HepG2 (cell line): ENCODE measurements around the gene ATP2B3. TPM values are rescaled to one million over a fixed set of nuclear protein-coding genes. Genes with fewer than 3 reads are reported as not detected.

Source experiments
- ATAC-seq: fragments of 200-7000 bp; cut with Tn5 transposase; 3 replicates; pipeline ENCODE4 v1.9.1; 2020; ENCODE audit warnings: mild to moderate bottlenecking, moderate library complexity
- BruUV-seq: library from RNA; stranded (reverse); fragments of 400-500 nt; replicated peaks from 2 replicates; lab custom pipeline; 2021; lab: Mats Ljungman, UMichigan
- CTCF ChIA-PET: fragments of 300-600 bp; formaldehyde crosslinking; extraction: SDS; loops from one replicate; lab custom pipeline; 2021; ENCODE audit warnings: low total read pairs, inconsistent platforms, low intra/inter-chr PET ratio; lab: Yijun Ruan, JAX
- POLR2A ChIA-PET: fragments of 350-600 bp; sonication (Branson Sonifier 250); formaldehyde crosslinking; loops from one replicate; lab custom pipeline; 2020; ENCODE audit warnings: antibody characterized with exemption, inconsistent platforms; lab: Yijun Ruan, JAX
- DNase-seq: peaks from one replicate; pipeline ENCODE4 v3.0.0-alpha.2; 2015; ENCODE audit warnings: low spot score
- FAIRE-seq: peaks from 3 replicates; lab custom pipeline; 2011; peaks lifted over from hg19 to GRCh38; lab: Jason Lieb, UNC
- H2AFZ ChIP-seq: one replicate; pipeline ENCODE4 v1.6.1; 2011; ENCODE audit warnings: low read length, inconsistent platforms
- H3K27ac ChIP-seq: fragments of 300-600 bp; 3 replicates; pipeline ENCODE4 v1.8.0; 2011; ENCODE audit warnings: mixed run types, mild to moderate bottlenecking, mixed read lengths, low read length, inconsistent platforms; ENCODE audit not compliant: insufficient read depth; ENCODE audit errors: extremely low read length
- H3K27me3 ChIP-seq, 2 experiments: fragments of 200-600 bp in 1 of 2; 2 replicates in 1 of 2; 3 replicates in 1 of 2; pipeline versions ENCODE4 v1.6.0 to v1.8.0; 2011; ENCODE audit warnings: low read length in 2 of 2, mild to moderate bottlenecking in 2 of 2, moderate library complexity in 2 of 2, inconsistent platforms in 1 of 2; ENCODE audit not compliant: insufficient read depth in 2 of 2, control insufficient read depth in 1 of 2
- H3K36me3 ChIP-seq, 2 experiments: fragments of 200-600 bp in 1 of 2; replicated peaks in 1 of 2; 2 replicates in 1 of 2; 3 replicates in 1 of 2; pipeline versions ENCODE4 v1.5.1 to v1.8.0; 2011; ENCODE audit warnings: low read length in 2 of 2, inconsistent platforms in 1 of 2; ENCODE audit not compliant: insufficient read depth in 2 of 2, control insufficient read depth in 1 of 2
- H3K4me1 ChIP-seq: 2 replicates; pipeline ENCODE4 v1.5.1; 2012; ENCODE audit warnings: low read length, inconsistent platforms; ENCODE audit not compliant: insufficient read depth
- H3K4me2 ChIP-seq: 2 replicates; pipeline ENCODE4 v1.6.0; 2011; ENCODE audit warnings: low read depth, low read length, inconsistent platforms
- H3K4me3 ChIP-seq, 3 experiments: fragments of 200-600 bp in 1 of 3; sonication (generic), shearing (Covaris generic) in 1 of 3; replicated peaks in 1 of 3; 2 replicates each; pipeline ENCODE4 v1.5.1; 2011 to 2016; ENCODE audit warnings: low read length in 3 of 3, inconsistent platforms in 2 of 3, low read depth in 2 of 3, mild to moderate bottlenecking in 2 of 3, control low read depth in 1 of 3, mixed read lengths in 1 of 3; ENCODE audit not compliant: insufficient read depth in 1 of 3
- H3K79me2 ChIP-seq: one replicate; pipeline ENCODE4 v1.6.1; 2011; ENCODE audit warnings: low read length, inconsistent platforms; ENCODE audit not compliant: insufficient read depth
- H3K9ac ChIP-seq: 2 replicates; pipeline ENCODE4 v1.6.0; 2011; ENCODE audit warnings: mild to moderate bottlenecking, low read depth, low read length, inconsistent platforms; ENCODE audit not compliant: insufficient read depth
- H3K9me3 ChIP-seq: 2 replicates; pipeline ENCODE4 v1.5.1; 2012; ENCODE audit warnings: mild to moderate bottlenecking, low read length
- H4K20me1 ChIP-seq: 2 replicates; pipeline ENCODE4 v1.6.0; 2011; ENCODE audit warnings: inconsistent platforms, mild to moderate bottlenecking, low read length, moderate library complexity; ENCODE audit not compliant: insufficient read depth
- CEBPG ChIP-seq: IDR thresholded peaks from 2 replicates; pipeline ENCODE4 v1.6.1; 2016
- CSRNP2 ChIP-seq: sonication (generic); formaldehyde crosslinking; conservative IDR thresholded peaks from 2 replicates; pipeline ENCODE4 v1.8.0; 2022; ENCODE audit warnings: low read depth, missing genetic modification reagents
- ETV5 ChIP-seq: IDR thresholded peaks from 2 replicates; pipeline ENCODE4 v1.6.1; 2018; ENCODE audit warnings: missing biosample characterization, missing genetic modification reagents, inconsistent platforms, borderline replicate concordance
- ISX ChIP-seq: sonication (generic); formaldehyde crosslinking; conservative IDR thresholded peaks from 2 replicates; pipeline ENCODE4 v1.5.0; 2020; ENCODE audit warnings: missing genetic modification reagents
- MED13 ChIP-seq: sonication (generic); formaldehyde crosslinking; IDR thresholded peaks from 2 replicates; pipeline ENCODE4 v1.5.0; 2020; ENCODE audit warnings: missing genetic modification reagents
- POLR2AphosphoS2 ChIP-seq: IDR thresholded peaks from 2 replicates; pipeline ENCODE4 v1.6.1; 2011; ENCODE audit warnings: low read depth, low read length, improper control_type of control experiment
- SCMH1 ChIP-seq: sonication (generic); formaldehyde crosslinking; IDR thresholded peaks from 2 replicates; pipeline ENCODE4 v1.9.0; 2021; ENCODE audit warnings: missing genetic modification reagents, mild to moderate bottlenecking, borderline replicate concordance
- SMAD9 ChIP-seq: sonication (generic); formaldehyde crosslinking; IDR thresholded peaks from 2 replicates; pipeline ENCODE4 v1.5.1; 2020; ENCODE audit warnings: mild to moderate bottlenecking, missing genetic modification reagents
- ZBTB46 ChIP-seq: sonication (generic); formaldehyde crosslinking; IDR thresholded peaks from 2 replicates; pipeline ENCODE4 v1.4.0; 2020; ENCODE audit warnings: mild to moderate bottlenecking, missing genetic modification reagents, borderline replicate concordance
- ZMYM4 ChIP-seq: sonication (generic); formaldehyde crosslinking; IDR thresholded peaks from 2 replicates; pipeline ENCODE4 v1.8.1; 2023; ENCODE audit warnings: mild to moderate bottlenecking, missing genetic modification reagents
- ZNF205 ChIP-seq: IDR thresholded peaks from 2 replicates; pipeline ENCODE4 v1.6.1; 2018; ENCODE audit warnings: missing biosample characterization, missing genetic modification reagents
- ZNF430 ChIP-seq: sonication (generic); formaldehyde crosslinking; IDR thresholded peaks from 2 replicates; pipeline ENCODE4 v1.9.0; 2021; ENCODE audit warnings: mild to moderate bottlenecking, missing genetic modification reagents
- ZNF44 ChIP-seq: sonication (generic); formaldehyde crosslinking; IDR thresholded peaks from 2 replicates; pipeline ENCODE4 v1.5.1; 2020; ENCODE audit warnings: mild to moderate bottlenecking, missing genetic modification reagents
- ZNF691 ChIP-seq: sonication (generic); formaldehyde crosslinking; IDR thresholded peaks from 2 replicates; pipeline ENCODE4 v1.4.0; 2020; ENCODE audit warnings: missing genetic modification reagents, low read depth, mild to moderate bottlenecking, borderline replicate concordance
- ZNF704 ChIP-seq: sonication (generic); formaldehyde crosslinking; IDR thresholded peaks from 2 replicates; pipeline ENCODE4 v1.8.1; 2023; ENCODE audit warnings: mild to moderate bottlenecking, inconsistent platforms, moderate library complexity, missing genetic modification reagents, borderline replicate concordance
- ZSCAN31 ChIP-seq: sonication (generic); formaldehyde crosslinking; IDR thresholded peaks from 2 replicates; pipeline ENCODE4 v1.5.0; 2020; ENCODE audit warnings: low read depth, mild to moderate bottlenecking, missing genetic modification reagents
- WGBS: methylation state at CpG from one replicate; pipeline ENCODE4 v1.1.6; 2017; ENCODE audit warnings: low lambda C conversion rate; 5-methylcytosine and 5-hydroxymethylcytosine counted together
- in situ Hi-C: cut with HindIII; loops from 2 replicates; pipeline ENCODE4 v1.10.0; 2017; ENCODE audit warnings: low pct_unique_long_range_greater_than_20kb; ENCODE audit not compliant: extremely low pct_ligation_motif_present
- intact Hi-C: fragments of 100-400 bp; cut with micrococcal nuclease; formaldehyde crosslinking; loops from one replicate; pipeline ENCODE4 v1.10.0; 2022; ENCODE audit not compliant: unreplicated experiment
- polyA plus RNA-seq, 8 experiments: library from polyadenylated mRNA; depleted of rRNA in 3 of 8; stranded (reverse) in 7 of 8; unstranded in 1 of 8; fragments of >200 nt; fragmentation: Illumina TruSeq in 4 of 8; extraction: Trizol in 4 of 8; gene quantifications; 2 replicates each; pipeline versions ENCODE4 v1.2.1 to v1.2.3, GENCODE V29; 2011 to 2016; ENCODE audit warnings: low read depth in 4 of 8, missing spikeins in 1 of 8, mixed read lengths in 1 of 8; ENCODE audit not compliant: insufficient read depth in 1 of 8
- total RNA-seq, 5 experiments: library from RNA; depleted of rRNA; stranded (reverse); fragments of >200 nt; fragmentation: Illumina TruSeq; extraction: Trizol; gene quantifications; 2 replicates each; pipeline ENCODE4 v1.2.3, GENCODE V29; 2016; ENCODE audit warnings: low read depth in 1 of 5

ATP2B3 gene
- total and polyA plus RNA-seq, 2 of the 13 experiments (the other 11 are each of a cell fraction or from before 2014, with no cell fraction given), result not detected

- H3K9me3 ChIP-seq, result no peaks in the 10 kb centered on the region
- ChIA-PET CTCF (no interaction called here), POLR2A (no interaction called here)
- H3K27ac ChIP-seq, result no peak overlapping the region
- H3K36me3 ChIP-seq, result peaks cover 3 to 7% of the 10 kb centered on the region in 2 experiments; a peak in 3 of 5 replicates
- no peaks in the 10 kb centered on the region for H3K4me1 ChIP-seq
- TF ChIP-seq ISX (CRISPR knock-in tag) (no peak), ZNF205 (CRISPR knock-in tag) (no peak), CEBPG (no peak), ZSCAN31 (CRISPR knock-in tag) (no peak), CSRNP2 (no peak), ZNF691 (no peak), ETV5 (CRISPR knock-in tag) (no peak), ZNF44 (CRISPR knock-in tag) (no peak), ZMYM4 (CRISPR knock-in tag) (no peak), POLR2AphosphoS2 (no peak), SCMH1 (CRISPR knock-in tag) (no peak), ZNF704 (no peak), MED13 (CRISPR knock-in tag) (no peak), ZBTB46 (CRISPR knock-in tag) (no peak), ZNF430 (CRISPR knock-in tag) (no peak), SMAD9 (CRISPR knock-in tag) (no peak)
- no peak overlapping the region for H2AFZ ChIP-seq
- ATAC-seq (no peak), DNase-seq (no peak), FAIRE-seq (no peak)
- H3K27me3 ChIP-seq, result no peaks in the 10 kb centered on the region
- no peak overlapping the region for H3K9ac ChIP-seq
- in situ Hi-C loops (no loop called here), intact Hi-C loops (no loop called here)
- no peaks in the 10 kb centered on the region for H3K79me2 ChIP-seq
- H3K4me2 ChIP-seq, result no peak overlapping the region
- 93% methylated on average over 10 of the region's 26 CpGs for WGBS
- no TSS peak for BruUV-seq
- H3K4me3 ChIP-seq, result no peak overlapping the region
- H4K20me1 ChIP-seq, result no peaks in the 10 kb centered on the region
Observed at GRCh38 chrX:153590961-153591956, 73.8 kb downstream of the ATP2B3 start.
